ENCODE results near the gene PCNA.
"Not testable (repeated sequence)": the region's sequence is repeated elsewhere in the genome, so short reads cannot be mapped to it uniquely, and the experiment has no call there.

Gene PCNA

DNA sequence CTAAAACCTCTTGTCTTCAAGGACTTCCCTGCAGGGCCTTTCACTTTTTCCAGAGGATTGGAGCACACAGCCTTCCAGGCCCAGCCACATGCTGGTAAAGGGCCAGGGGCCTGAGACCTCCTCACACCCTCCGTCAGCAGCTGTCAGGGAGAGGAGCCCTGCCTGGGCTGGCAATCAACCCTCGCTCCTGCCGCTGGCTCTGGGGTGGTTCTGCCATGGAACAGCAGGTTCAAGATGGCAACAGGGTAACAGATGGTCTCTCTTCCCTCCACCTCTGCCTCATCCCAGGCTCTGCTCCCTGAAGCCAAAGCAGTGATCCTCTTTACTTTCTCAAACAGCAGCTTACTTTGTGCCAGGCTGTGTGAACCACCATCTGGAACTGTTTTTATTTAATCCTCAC lies 23.8 kb downstream of the PCNA start:
- DNase-seq: no peak

GRCh38 chr20:5095454-5095853 lies 24.3 kb downstream of the PCNA start:
- no peak for DNase-seq

DNA sequence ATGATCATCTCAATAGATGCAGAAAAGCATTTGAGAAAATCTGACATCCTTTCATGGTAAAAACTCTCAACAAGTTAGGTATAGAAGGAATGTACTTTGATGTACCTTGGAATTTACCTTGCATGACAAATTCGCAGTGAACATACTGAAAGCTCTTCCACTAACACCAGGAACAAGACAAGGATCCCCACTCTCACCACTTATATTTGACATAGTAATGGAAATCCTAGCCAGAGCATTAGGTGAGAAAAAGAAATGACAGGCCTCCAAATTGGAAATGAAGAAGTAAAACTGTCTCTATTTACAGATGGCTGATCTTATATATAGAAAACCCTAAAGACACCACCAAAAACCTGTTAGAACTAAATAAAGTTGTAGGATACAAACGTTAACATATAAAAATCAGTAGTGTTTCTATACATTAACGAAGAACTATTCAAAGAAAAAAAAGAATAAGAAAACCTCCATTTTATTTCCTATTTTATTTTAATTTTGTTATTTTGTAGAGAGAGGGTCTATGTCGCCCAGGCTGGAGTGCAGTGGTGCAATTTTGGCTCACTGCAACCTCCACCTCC lies 26.9 kb downstream of the PCNA start:
- no peak for DNase-seq

GRCh38 chr20:5091902-5092301 lies 27.9 kb downstream of the PCNA start:
- no peak for DNase-seq

DNA sequence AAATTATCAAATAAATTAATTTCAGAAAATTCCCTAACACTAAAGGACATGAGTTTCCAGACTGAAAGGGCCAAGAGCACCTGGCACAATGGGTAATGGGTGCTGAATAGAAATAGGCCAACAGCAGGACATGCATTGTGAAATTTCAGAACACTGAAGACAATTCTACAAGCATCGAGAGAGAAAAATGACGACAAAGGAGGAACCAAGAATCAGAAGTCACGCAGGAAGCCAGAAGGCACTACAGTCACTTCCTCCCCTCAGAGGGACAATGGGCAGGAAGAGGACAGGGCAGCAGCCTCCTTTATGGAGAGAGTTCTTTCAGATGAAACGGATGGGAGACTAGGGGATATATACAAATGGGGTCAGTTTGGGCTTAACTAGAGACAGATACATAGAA lies 29.6 kb downstream of the PCNA start:
- no peak for DNase-seq

- DNase-seq: no peak
These were observed 31.1 kb downstream of the PCNA start for GRCh38 chr20:5088688-5089087.

DNA sequence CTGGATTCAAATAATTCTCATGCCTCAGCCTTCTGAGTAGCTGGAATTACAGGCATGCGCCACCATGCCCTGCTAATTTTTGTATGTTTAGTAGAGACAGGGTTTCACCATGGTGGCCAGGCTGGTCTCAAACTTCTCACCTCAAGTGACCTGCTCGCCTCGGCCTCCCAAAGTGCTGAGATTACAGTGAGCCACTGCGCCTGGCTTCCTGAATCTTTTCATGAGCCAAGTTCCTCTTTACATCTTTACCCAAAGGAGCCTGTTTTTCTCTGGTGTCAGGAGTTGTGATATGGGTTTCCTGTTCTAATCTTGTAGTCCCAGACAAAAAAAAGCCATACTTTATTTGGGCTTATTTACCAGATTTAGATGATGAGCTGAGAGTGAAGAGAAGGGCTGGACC lies 34.4 kb downstream of the PCNA start:
- no peak for DNase-seq

GRCh38 chr20:5080384-5080877 lies 39.3 kb downstream of the PCNA start:
- DNase-seq: no peak

DNA sequence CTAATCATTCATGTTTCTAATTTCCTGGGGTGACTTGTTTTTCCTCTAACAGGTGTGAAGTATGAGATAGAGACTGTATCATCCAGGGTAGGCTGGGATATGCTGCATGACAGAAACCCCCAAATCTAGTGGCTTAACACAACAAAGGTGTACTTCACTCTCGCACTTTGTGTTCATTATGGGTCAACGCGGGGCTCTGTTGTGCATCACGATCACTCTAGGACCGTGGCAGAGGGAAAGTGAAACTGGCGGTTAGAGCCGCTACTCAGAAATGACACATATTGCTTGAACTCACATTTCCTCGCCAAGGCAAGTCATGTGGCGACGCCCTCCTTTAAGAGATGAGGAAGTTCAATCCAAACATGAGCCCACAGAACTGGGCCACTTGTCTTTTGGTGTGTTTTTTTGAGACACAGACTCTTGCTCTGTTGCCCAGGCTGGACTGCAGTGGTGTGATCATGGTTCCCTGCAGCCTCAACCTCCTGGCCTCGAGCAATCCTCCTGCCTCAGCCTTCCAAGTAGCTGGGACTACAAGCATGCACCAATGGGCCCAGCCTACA lies 41.3 kb downstream of the PCNA start:
- DNase-seq: no peak

GRCh38 chr20:5077761-5078387 lies 41.9 kb downstream of the PCNA start:
- no peak for DNase-seq

- DNase-seq: not testable (repeated sequence)
These were observed 42.8 kb downstream of the PCNA start for GRCh38 chr20:5076913-5077312.

- no peak for DNase-seq
These were observed 45.5 kb downstream of the PCNA start for GRCh38 chr20:5074232-5074674.

DNA sequence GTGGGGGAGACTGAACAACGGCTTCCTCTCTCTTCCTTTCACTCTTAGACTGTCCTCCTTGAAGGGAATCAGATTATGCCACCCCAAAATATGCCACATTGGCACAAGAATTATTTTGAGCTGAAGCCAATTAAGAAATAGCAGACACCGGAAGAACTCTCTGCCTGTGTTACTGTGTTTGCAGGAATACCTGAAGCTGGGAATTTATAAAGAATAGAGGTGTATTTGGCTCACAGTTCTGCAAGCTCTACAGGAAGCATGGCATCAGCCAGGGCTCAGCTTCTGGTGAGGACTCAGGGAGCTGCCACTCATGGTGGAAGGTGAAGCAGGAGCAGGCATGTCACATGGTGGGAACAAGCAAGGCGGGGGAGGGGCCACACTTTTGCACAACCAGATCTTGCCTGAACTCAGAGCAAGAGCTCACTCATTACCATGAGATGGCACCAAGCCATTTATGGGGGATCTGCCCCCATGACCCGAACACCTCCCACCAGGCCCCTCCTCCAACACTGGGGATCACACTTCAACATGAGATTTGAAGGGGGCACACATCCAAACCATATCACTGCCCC lies 46.0 kb downstream of the PCNA start:
- no peak for DNase-seq

DNA sequence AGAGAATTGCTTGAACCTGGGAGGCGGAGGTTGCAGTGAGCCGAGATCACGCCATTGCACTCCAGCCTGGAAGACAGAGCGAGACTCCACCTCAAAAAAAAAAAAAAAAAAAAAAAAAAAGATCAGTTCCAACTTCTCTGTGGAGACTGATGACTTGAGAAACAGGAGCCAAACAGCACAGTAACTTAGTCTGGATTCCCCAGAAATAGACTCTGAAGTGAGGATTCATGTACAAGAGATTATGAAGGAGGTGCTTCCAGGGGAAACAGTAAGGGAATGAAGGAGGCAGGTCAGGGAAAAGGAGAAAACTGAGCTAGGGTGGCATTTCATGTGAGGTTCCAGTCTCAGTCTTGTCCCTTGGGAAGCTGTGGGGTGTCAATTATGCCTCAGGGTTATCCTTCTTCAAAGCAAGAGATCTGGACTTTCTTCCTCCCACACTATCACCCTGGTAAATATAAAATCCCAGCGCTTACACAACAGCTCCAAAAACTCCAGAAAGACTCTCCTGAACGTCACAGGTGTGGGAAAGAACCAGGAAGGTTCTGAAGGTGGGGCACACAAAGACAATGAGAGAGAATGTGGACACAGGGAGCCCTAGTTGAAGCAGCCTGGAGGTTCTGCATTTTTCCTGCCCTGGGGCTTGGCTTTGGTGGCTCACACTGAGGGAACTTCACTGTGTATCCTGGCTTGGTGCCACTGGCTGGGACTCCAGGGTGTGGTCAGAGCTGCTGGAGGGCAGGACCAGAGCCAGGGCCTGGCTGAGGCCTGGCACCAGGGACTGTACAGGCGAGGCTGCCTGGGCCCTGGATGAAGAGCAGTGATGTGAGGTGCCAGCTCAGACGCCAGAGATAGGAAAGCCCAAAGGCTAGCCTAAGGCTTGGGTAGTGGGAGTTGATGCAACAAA lies 46.8 kb downstream of the PCNA start:
- peak; percentile 35 for DNase-seq

GRCh38 chr20:5071942-5072341 lies 47.8 kb downstream of the PCNA start:
- DNase-seq: not testable (repeated sequence)

- peak; percentile 29 for DNase-seq
These were observed 49.2 kb downstream of the PCNA start for GRCh38 chr20:5070570-5070969.

- peak; percentile 35 for DNase-seq
These were observed 49.7 kb downstream of the PCNA start for GRCh38 chr20:5070081-5070480.

DNA sequence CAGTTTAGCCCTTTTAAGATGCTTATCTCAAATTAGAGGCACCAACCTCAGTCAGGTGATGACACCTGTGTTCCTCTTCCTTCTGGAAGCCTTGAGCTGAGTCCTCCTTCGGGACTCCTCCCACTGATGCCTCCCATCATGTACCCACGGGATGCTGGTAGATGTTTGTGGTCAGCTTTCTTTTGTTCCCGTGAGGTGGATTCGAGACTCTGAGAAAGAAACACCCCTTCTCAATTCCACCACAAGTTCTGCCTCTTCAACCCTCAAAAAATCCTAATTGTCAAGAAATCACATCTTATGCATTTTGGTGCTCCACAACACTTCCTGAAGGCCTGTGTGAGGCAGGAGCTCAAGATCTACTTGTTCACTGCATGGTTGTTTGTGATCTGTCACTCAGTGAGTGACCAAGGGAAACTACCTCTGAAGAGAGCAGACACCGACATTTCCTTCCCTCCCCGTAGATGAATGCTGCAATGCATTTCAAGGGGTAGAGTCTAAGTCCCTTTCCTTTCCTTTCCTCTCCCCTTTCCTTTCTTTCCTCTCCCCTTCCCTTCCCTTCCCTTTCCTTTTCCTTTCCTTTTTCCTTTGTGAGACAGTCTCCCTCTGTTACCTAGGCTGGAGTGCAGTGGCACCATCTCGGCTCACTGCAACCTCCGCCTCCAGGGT lies 50.5 kb downstream of the PCNA start:
- no peak for DNase-seq

DNA sequence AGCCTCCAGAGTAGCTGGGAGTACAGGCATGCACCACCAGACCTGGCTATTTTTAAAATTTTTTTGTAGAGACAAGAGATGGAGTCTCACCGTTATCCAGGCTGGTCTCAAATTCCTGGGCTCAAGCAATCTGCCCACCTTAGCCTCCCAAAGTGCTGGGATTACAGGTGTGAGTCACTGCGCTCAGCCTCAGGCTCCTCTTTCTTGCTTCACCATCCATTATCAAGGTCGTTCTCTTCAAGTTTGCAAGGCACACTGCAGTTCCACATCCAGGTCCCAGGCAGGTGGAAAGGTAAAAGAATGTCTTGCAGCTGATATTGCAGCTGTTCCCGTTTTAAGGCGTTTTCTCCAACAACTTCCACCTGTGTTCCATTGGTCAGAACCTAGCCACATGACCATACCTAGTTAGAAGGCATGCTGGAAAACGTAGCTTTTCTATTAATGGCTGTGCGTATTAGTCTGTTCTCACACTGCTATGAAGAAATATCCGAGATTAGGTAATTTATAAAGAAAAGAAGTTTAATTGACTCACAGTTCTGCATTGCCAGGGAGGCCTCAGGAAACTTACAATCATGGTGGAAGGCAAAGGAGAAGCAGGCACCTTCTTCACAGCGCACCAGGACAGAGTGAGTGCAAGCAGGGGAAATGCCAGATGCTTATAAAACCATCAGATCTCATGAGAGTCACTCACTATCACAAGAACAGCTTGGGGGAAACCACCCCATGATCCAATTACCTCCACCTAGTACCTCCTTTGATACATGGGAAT lies 51.7 kb downstream of the PCNA start:
- DNase-seq: no peak

- DNase-seq: no peak
These were observed 53.8 kb downstream of the PCNA start for GRCh38 chr20:5065879-5066383.

GRCh38 chr20:5065166-5065878 lies 54.4 kb downstream of the PCNA start:
- no peak for DNase-seq
